ENCODE measurements around the gene LUC7L. TPM values are rescaled to one million over a fixed set of nuclear protein-coding genes. Genes with fewer than 3 reads are reported as not detected.

Gene LUC7L
- polyA plus RNA-seq, 1 of the 3 experiments (the other 2 are of a cell fraction) = 97.7 TPM

DNA sequence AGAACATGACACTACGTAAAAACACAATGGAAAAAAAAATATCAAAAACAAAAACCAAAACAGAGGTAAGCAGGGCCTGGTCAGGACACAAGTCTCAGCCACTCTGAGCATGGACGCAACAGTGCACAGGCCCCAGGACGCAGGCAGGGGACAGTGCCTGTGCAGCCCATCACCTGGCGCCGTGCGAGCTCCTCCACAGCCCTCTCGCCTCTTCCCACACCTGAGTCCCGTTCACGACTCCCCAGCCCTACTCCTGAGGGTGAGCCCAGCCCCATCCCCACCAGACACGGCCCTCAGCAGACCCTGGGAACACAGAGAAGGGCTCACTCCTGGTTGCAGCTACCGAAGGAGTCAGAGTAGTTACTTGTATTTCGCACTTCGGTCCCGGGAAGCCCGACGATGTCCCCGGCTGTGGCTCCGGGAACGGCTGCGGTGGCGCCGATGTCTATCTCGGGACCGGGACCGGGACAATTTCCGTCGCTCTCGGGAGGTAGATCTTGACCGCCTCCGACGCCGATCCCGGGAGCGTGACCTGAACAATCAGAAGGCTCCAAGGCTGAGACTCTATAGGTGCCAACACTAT lies 39.6 kb downstream of the LUC7L start:
- H3K4me2 ChIP-seq = no peak overlapping the region
- POLR2A ChIA-PET = no interaction called here
- peaks cover 14% of the 10 kb centered on the region for H3F3A ChIP-seq (replicated peaks; ENCODE audit: insufficient read depth)
- no peaks in the 10 kb centered on the region for H3K79me2 ChIP-seq (ENCODE audit: insufficient read depth)
- H4K20me1 ChIP-seq (ENCODE audit: insufficient read depth) = 0 out of 2 replicates have a peak, but pooled peaks cover 14% of the 10 kb centered on the region
- no peak overlapping the region for H3K9ac ChIP-seq
- no peak overlapping the region for H3K27ac ChIP-seq (ENCODE audit: low read depth in 2 of 2, low read length in 1 of 2)
- H3K9me2 ChIP-seq = no peaks in the 10 kb centered on the region
- no peak for DNase-seq
- H3K4me3 ChIP-seq (ENCODE audit: low read depth in 2 of 2, low read length in 1 of 2) = no peak overlapping the region
- H3K27me3 ChIP-seq (ENCODE audit: insufficient read depth) = no peaks in the 10 kb centered on the region
- no peaks in the 10 kb centered on the region for H3K4me1 ChIP-seq (ENCODE audit: control insufficient read depth in 1 of 2, insufficient read depth in 2 of 2, low read depth in 1 of 2, low read length in 1 of 2)
- no peak overlapping the region for H2AFZ ChIP-seq (ENCODE audit: low read depth)
- no peaks in the 10 kb centered on the region for H3K9me3 ChIP-seq
- 96% methylated on average over 26 of the region's 34 CpGs for whole genome bisulfite sequencing (ENCODE audit: low lambda C conversion rate)
- TF ChIP-seq NFIC (IDR thresholded peaks at IDR 0.05; ENCODE audit: borderline replicate concordance) = no peak
- CTCF ChIA-PET = interaction anchor here (1.4 to 4.9 kb wide), 3 partner anchors 8 to 124 kb away, joined by 3 to 44 read pairs (median 6); partner anchors contain the start of gene HBQ1
- H3K36me3 ChIP-seq (replicated peaks in 1 of 2; ENCODE audit: control insufficient read depth in 1 of 2, insufficient read depth in 2 of 2, low read length in 1 of 2) = peaks cover 32 to 56% of the 10 kb centered on the region in 2 experiments

DNA sequence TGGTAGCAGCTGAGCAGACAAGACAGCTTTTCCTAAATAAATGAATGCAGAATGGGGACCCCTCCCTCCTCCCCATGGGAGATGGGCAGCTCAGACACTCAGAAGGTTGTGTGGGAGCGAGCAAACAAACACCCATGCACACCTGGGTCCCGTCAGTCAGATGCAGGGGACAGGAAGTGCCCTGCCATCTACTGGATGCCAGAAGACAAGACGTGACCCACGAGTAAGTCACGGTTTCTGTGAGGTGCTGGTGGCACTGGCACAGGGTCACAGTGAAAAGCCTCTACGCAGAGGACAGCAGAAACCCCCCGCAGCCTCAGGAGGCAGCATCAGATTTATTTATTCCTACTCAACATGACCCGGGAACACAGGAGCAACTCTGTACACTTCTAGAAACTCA lies 40.6 kb downstream of the LUC7L start:
- H3F3A ChIP-seq (replicated peaks; ENCODE audit: insufficient read depth) = peaks cover 17% of the 10 kb centered on the region
- H3K79me2 ChIP-seq (ENCODE audit: insufficient read depth) = no peaks in the 10 kb centered on the region
- POLR2A ChIA-PET = no interaction called here
- no peaks in the 10 kb centered on the region for H3K4me1 ChIP-seq (ENCODE audit: control insufficient read depth in 1 of 2, insufficient read depth in 2 of 2, low read depth in 1 of 2, low read length in 1 of 2)
- H3K36me3 ChIP-seq (replicated peaks in 1 of 2; ENCODE audit: control insufficient read depth in 1 of 2, insufficient read depth in 2 of 2, low read length in 1 of 2) = peaks cover 26 to 55% of the 10 kb centered on the region in 2 experiments
- H3K9ac ChIP-seq = no peak overlapping the region
- TF ChIP-seq, protein P1, sequence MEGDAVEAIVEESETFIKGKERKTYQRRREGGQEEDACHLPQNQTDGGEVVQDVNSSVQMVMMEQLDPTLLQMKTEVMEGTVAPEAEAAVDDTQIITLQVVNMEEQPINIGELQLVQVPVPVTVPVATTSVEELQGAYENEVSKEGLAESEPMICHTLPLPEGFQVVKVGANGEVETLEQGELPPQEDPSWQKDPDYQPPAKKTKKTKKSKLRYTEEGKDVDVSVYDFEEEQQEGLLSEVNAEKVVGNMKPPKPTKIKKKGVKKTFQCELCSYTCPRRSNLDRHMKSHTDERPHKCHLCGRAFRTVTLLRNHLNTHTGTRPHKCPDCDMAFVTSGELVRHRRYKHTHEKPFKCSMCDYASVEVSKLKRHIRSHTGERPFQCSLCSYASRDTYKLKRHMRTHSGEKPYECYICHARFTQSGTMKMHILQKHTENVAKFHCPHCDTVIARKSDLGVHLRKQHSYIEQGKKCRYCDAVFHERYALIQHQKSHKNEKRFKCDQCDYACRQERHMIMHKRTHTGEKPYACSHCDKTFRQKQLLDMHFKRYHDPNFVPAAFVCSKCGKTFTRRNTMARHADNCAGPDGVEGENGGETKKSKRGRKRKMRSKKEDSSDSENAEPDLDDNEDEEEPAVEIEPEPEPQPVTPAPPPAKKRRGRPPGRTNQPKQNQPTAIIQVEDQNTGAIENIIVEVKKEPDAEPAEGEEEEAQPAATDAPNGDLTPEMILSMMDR (IDR thresholded peaks at IDR 0.05) = peak; percentile 22
- TF ChIP-seq NRF1 (IDR thresholded peaks at IDR 0.05; ENCODE audit: low read depth, low read length) (no peak), TEAD4 (IDR thresholded peaks at IDR 0.05; ENCODE audit: borderline replicate concordance, insufficient read depth) (no peak), FOXJ3 (CRISPR knock-in tag; IDR thresholded peaks at IDR 0.05) (no peak), POLR2AphosphoS5 (IDR thresholded peaks at IDR 0.05; ENCODE audit: low read depth, low read length) (no peak), RCOR1 (IDR thresholded peaks at IDR 0.05; ENCODE audit: low read length) (no peak), TCF12 (IDR thresholded peaks at IDR 0.05) (no peak)
- no peaks in the 10 kb centered on the region for H3K9me2 ChIP-seq
- H3K27ac ChIP-seq (ENCODE audit: low read depth in 2 of 2, low read length in 1 of 2) = no peak overlapping the region
- H3K4me3 ChIP-seq (ENCODE audit: low read depth in 2 of 2, low read length in 1 of 2) = no peak overlapping the region
- no peaks in the 10 kb centered on the region for H3K9me3 ChIP-seq
- H3K4me2 ChIP-seq = no peak overlapping the region
- CTCF ChIA-PET = interaction anchor here (0.8 to 2.2 kb wide), 5 partner anchors 8 to 174 kb away, joined by 3 to 6 read pairs (median 3); partner anchors contain the start of gene HBQ1
- WGBS (ENCODE audit: low lambda C conversion rate) = 86% methylated on average over 8 of the region's 8 CpGs
- no peaks in the 10 kb centered on the region for H3K27me3 ChIP-seq (ENCODE audit: insufficient read depth)
- H2AFZ ChIP-seq (ENCODE audit: low read depth) = no peak overlapping the region
- DNase-seq = peak; percentile 50
- H4K20me1 ChIP-seq (ENCODE audit: insufficient read depth) = 0 out of 2 replicates have a peak, but pooled peaks cover 11% of the 10 kb centered on the region

DNA sequence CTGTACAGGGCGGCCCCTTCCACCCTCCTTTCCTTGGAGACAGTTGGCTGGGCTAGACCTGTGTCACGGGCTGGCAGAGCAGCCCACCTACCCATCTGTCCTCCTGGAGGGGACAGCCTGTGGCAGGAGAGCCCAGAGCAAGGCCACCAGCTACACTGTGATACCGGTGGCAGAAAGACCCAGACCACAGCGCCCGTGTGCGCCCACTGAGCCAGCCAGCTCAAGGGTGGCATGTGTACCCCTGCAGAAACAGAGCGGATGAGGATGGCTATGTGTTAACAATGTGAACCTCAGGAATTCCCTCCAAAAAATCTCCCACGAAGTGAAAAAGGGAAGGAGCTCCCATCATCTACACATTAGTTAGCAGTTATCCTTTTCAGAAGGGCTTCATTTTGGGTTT lies 41.9 kb downstream of the LUC7L start:
- Histone ChIP-seq H3K4me1 (ENCODE audit: control insufficient read depth in 1 of 2, insufficient read depth in 2 of 2, low read depth in 1 of 2, low read length in 1 of 2) (no peaks in the 10 kb centered on the region), H3K9me2 (no peaks in the 10 kb centered on the region), H3K27ac (ENCODE audit: low read depth in 2 of 2, low read length in 1 of 2) (no peak overlapping the region), H2AFZ (ENCODE audit: low read depth) (no peak overlapping the region), H3F3A (replicated peaks; ENCODE audit: insufficient read depth) (peaks cover 9% of the 10 kb centered on the region), H4K20me1 (ENCODE audit: insufficient read depth) (0 out of 2 replicates have a peak, but pooled peaks cover 11% of the 10 kb centered on the region), H3K4me2 (no peak overlapping the region), H3K27me3 (ENCODE audit: insufficient read depth) (no peaks in the 10 kb centered on the region), H3K9me3 (no peaks in the 10 kb centered on the region), H3K36me3 (replicated peaks in 1 of 2; ENCODE audit: control insufficient read depth in 1 of 2, insufficient read depth in 2 of 2, low read length in 1 of 2) (peaks cover 16 to 47% of the 10 kb centered on the region in 2 experiments), H3K79me2 (ENCODE audit: insufficient read depth) (no peaks in the 10 kb centered on the region), H3K9ac (no peak overlapping the region), H3K4me3 (ENCODE audit: low read depth in 2 of 2, low read length in 1 of 2) (no peak overlapping the region)
- ChIA-PET POLR2A (no interaction called here), CTCF (interaction anchor here (0.6 kb wide), 1 partner anchor 175 kb away, joined by 3 read pairs; no protein-coding TSS in a partner anchor)
- no peak for DNase-seq
- 97% methylated on average over 3 of the region's 8 CpGs for WGBS (ENCODE audit: low lambda C conversion rate)
- TF ChIP-seq TAF1 (IDR thresholded peaks at IDR 0.05; ENCODE audit: borderline replicate concordance, low read depth, low read length) = no peak
- TF ChIP-seq TEAD4 (IDR thresholded peaks at IDR 0.05; ENCODE audit: borderline replicate concordance, insufficient read depth) = no peak
- no peak for TF ChIP-seq RFX5 (IDR thresholded peaks at IDR 0.05; ENCODE audit: low read length)
- TF ChIP-seq YY1 (IDR thresholded peaks at IDR 0.05; ENCODE audit: low read depth) = no peak
- no peak for TF ChIP-seq FOSL2 (IDR thresholded peaks at IDR 0.05; ENCODE audit: borderline replicate concordance, low read depth)
- TF ChIP-seq SIN3A (IDR thresholded peaks at IDR 0.05; ENCODE audit: borderline replicate concordance, low read depth, low read length) = no peak
- TF ChIP-seq EZH2phosphoT487 (IDR thresholded peaks at IDR 0.05; ENCODE audit: borderline replicate concordance, low read depth) = no peak
- TF ChIP-seq POLR2AphosphoS5 (IDR thresholded peaks at IDR 0.05; ENCODE audit: low read depth, low read length) = no peak
- TF ChIP-seq, protein P2, sequence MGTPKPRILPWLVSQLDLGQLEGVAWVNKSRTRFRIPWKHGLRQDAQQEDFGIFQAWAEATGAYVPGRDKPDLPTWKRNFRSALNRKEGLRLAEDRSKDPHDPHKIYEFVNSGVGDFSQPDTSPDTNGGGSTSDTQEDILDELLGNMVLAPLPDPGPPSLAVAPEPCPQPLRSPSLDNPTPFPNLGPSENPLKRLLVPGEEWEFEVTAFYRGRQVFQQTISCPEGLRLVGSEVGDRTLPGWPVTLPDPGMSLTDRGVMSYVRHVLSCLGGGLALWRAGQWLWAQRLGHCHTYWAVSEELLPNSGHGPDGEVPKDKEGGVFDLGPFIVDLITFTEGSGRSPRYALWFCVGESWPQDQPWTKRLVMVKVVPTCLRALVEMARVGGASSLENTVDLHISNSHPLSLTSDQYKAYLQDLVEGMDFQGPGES (IDR thresholded peaks at IDR 0.05; ENCODE audit: low read depth, low read length) = no peak
- TF ChIP-seq, protein P3, sequence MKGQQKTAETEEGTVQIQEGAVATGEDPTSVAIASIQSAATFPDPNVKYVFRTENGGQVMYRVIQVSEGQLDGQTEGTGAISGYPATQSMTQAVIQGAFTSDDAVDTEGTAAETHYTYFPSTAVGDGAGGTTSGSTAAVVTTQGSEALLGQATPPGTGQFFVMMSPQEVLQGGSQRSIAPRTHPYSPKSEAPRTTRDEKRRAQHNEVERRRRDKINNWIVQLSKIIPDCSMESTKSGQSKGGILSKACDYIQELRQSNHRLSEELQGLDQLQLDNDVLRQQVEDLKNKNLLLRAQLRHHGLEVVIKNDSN (IDR thresholded peaks at IDR 0.05; ENCODE audit: borderline replicate concordance, low read depth) = no peak
- TF ChIP-seq, protein P4, sequence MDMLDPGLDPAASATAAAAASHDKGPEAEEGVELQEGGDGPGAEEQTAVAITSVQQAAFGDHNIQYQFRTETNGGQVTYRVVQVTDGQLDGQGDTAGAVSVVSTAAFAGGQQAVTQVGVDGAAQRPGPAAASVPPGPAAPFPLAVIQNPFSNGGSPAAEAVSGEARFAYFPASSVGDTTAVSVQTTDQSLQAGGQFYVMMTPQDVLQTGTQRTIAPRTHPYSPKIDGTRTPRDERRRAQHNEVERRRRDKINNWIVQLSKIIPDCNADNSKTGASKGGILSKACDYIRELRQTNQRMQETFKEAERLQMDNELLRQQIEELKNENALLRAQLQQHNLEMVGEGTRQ (IDR thresholded peaks at IDR 0.05; ENCODE audit: borderline replicate concordance, low read depth, low read length) = no peak
